ENCODE results near the gene CLCN6.

CLCN6 gene

DNA sequence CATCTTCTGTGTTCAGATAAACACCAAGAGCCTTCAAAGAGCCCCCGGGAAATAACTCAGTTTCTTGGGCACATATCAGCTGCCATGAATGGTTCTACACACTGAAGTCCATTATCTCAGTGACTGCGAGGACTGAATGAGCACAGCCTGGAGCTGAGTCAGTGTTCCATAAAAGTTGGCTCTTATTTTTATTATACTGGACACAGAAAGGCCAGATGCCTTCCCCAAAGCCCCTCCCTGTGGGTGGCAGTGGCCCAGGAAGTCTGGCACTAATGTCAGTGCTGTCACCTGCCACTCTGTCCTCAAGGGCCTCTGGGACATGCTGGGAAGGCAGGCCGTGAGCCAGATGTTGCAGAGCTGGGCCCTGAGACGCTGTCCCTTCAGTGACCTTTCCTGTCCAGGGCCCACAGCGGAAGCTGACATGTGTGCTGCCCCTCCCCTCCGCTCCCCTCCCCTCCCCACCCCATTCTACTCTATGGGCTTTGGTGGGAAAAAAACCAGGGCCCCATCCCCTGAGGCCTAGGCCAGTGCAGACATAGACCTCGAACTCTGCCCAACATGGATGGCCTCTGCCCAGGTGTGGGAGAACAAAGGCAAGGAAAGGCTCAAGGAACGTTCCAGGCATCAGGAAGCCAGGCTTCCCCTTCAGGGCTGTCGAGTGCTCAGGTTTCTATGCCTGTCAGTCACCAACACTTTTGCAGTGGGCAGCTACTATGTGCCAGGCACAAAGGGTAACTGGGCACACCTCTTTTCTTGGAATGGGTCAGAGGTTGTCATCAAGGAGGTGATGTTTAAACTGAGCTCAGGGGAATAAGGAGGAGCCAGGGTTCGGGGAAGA is 75.1 kb downstream of the CLCN6 start:
- DNase-seq: no peak

DNA sequence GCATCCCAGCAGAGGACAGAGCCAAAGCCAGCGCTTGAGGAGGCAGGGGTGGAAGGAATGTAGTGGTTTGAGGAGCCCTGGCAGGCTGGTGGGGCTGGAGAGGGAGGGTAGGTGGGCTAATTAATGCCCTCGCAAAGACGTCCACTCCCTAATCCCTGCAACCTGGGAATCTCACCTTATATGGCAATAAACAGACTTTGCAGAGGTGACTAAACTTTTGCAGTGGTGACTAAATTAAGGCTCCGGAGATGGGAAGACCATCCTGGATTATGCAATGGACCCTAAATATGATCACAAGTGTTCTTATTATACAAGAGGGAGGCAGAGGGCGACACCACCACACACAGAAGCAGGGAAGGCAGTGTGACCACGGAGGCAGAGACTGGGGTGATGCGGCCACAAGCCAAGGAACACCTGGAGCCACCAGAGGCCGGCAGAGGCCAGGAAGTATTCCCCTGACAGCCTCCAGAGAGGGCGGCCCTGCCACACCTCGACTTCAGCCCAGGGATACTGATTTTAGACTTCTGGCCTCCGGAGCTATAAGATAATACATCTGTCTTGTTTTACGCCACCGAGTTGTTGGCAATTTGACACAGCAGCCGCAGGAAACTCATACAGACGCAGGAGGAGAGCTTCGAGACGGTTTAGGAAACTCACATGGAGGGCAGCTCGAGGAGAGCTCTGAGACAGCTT is 75.9 kb downstream of the CLCN6 start:
- DNase-seq: no peak

DNA sequence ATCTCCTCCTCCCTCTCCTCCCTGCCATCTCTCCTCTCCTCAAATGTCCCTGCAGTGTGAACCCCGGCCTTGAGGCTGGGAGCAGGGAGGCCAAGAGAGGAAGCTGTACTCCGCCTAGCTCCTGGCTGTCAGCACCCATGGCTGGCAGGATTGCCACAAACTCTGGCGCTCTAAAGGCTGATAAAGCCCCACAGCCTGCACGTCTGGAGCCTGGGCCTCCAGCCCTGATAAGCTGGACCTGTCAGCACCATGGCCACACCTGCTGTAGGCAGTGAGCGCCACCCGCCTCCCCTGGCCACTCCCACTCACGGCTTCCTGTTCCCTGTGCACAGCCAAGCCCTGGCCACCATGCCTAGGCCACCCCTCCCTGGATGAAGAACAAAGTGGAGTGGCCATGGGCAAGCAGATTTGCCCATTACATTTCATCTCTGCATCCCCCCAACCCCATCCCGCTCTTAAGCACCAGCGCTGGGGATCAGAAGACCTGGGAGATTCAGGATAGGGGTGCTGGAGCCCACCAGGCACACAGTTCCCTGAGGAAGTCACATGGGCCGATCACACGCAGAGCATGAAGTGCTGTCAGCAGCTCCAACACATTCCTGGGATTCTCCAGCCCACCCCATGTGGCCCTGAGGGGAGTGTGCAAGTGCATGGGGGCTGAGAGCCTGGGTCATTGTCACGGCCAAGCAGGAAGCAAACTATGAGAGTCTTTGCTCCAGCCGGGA is 77.0 kb downstream of the CLCN6 start:
- DNase-seq: no peak

DNA sequence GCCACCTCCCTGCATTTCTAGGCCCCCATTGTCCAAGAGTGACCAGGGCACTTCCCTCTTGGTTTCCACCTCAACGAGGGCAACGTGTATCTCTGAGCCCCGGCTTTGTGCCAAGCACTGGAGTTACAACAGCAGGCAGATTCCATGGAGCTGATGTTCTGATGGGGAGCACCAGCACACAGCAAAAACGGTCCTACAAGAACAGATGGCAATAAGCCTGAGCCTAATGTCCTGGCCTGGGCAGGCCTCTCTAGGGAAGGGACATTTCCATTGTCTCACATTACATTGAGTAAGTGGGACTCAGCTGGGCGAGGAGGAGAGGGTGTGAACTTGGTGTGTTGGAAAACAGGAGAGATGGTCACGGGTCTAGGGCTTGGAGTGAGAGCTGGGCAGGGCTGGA is 79.9 kb downstream of the CLCN6 start:
- no peak for DNase-seq

DNA sequence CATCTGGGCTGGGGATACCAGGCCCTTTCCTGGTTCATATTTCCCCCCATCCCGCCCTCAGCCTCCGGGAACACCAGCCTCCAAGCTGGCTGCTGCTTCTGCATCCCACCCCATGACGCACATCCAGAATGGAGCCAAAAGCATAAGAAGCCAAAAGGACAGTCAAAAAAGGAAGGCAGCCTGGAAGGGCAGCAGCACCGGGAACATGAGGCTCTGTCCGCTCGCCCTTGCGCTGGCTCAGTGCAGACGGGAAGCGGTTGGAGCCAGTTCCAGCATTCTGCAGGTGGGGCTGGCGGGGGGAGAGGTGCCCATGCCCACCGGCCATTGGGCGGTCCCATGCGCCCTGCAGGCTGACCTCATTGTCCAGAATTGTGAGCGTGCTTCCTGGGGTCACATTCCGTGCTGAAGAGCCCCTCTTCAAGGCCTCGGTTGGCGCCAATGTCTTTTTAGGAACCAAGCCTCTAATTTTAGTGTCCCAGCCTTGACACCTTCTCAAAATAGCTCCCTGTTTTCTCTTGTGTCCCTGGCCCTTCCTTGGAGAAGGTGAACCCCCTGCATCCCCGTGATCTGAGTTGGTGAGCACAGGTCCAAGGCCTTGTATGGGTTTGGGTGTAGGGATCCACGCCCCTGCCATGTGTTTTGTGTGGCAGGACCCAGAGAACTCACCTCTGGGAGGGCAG is 81.1 kb downstream of the CLCN6 start:
- DNase-seq: no peak

DNA sequence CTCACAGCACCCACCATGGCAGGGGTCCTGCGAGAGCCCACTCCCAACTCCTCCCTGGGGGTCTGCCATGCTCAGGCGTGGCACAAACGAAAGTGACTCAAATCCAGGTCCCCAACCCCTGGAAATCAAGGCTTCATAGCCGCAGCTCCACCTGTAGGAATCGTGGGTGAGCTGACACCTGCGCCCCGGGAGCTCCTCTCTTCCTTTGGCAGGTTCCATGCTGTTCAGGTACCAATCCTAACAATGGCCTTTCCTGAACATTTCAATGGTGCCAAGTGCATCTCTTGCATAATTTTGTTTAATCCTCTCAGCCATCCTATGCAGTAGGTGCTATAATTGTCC is 81.6 kb downstream of the CLCN6 start:
- no peak for DNase-seq

DNA sequence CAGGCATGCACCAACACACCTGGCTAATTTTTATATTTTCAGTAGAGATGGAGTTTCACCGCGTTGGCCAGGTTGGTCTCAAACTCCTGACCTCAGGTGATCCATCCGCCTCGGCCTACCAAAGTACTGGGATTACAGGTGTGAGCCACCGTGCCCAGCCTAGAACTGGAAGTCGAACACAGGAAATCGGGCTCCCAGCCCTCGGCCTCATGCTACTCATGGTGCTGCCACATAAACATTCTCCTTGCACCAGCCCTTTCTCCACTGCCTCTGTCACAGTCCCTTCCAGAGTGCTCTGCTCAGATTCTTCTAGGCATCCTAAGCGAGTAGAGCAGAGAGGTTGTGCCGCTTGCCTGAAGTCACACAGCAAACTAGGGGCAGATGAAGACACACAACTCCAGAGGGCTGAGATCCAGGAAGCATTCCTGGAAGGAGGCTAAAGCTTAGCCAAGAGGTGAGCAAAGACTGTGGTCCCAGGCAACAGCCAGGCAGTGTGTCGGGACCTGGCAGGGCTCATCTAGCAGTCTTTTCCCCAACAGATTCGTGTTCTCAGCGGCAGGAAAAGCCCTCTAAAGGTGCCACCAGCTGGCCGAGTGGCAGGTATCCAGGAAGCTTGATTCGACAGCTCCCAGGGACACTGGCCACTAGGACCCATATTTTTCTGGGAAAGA is 82.3 kb downstream of the CLCN6 start:
- no peak for DNase-seq

DNA sequence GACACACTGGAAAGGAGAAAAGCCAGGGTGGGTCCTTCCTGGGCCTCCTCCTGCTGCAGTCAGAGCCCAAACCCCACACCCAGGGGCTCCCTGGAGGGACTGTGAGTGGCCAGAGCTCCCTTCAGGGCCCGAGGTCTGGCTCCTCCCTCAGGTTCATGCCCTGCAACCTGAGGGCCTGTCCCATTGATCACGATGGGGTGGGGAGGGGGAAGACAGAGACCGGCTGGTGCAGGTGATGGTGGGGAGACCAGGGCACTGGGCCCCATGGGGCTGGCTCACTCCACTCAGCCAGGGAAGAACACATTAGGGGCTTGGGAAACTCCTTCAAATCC is 82.9 kb downstream of the CLCN6 start:
- DNase-seq: no peak

DNA sequence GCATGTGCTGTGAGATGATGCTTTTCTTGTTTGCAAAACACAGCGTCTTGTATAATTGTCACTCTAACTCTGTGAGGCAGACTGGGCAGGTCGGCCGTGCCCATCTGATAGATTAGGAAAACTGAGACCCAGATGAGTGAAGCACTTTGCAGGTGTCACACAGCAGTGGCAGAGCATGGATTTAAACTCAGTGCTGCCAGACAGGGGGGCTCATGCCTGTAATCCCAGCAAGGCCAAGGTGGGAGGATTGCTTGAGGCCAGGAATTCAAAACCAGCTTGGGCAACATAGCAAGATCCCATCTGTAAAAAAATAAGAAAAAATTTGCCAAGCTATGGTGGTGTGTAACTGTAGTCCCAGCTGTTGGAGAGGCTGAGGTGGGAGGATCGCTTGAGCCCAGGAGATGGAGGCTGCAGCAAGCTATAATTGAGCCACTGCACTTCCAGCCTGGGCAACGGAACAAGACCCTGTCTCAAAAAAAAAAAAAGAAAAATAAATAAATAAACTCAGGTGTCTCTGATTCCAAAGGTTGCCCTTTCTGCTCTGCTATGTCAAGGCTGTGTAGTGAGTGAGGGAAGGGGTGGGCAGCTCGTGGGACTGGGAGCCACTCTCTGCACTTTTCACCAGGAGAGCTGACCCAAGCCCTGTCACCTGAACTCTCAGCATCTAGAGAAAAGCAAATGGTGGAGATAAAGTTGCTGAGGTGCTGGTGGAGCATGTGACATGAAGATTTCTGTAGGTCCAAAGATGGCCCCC is 85.6 kb downstream of the CLCN6 start:
- DNase-seq: no peak

Data from activated CD4-positive, alpha-beta T cell treated with anti-CD3 and anti-CD28 coated beads for 4 hours (primary cell).